GM19240 (cell line): Measurements from ENCODE around the gene LMTK2.

Experiments
- DNase-seq: peaks from one replicate; pipeline ENCODE4 v3.0.0; 2011; ENCODE audit warnings: low spot score; ENCODE audit not compliant: insufficient read length

LMTK2 gene

GRCh38 chr7:98137134-98137825 is 30.6 kb downstream of the LMTK2 start:
- DNase-seq, result no peak

- peak; percentile 23 for DNase-seq
Observed at GRCh38 chr7:98137826-98138151, 31.1 kb downstream of the LMTK2 start.

GRCh38 chr7:98138672-98139071 is 32.0 kb downstream of the LMTK2 start:
- no peak for DNase-seq

- DNase-seq, result no peak
Observed at GRCh38 chr7:98142658-98143057, 36.0 kb downstream of the LMTK2 start.

GRCh38 chr7:98148607-98149006 is 41.9 kb downstream of the LMTK2 start:
- no peak for DNase-seq

GRCh38 chr7:98149116-98149692 is 42.5 kb downstream of the LMTK2 start:
- no peak for DNase-seq

- DNase-seq, result no peak
Observed at GRCh38 chr7:98151884-98152283, 45.2 kb downstream of the LMTK2 start.

- no peak for DNase-seq
Observed at GRCh38 chr7:98156700-98157099, 50.0 kb downstream of the LMTK2 start.

GRCh38 chr7:98157761-98158160 is 51.1 kb downstream of the LMTK2 start:
- DNase-seq, result no peak

GRCh38 chr7:98162758-98163157 is 56.1 kb downstream of the LMTK2 start:
- no peak for DNase-seq

GRCh38 chr7:98163269-98163668 is 56.6 kb downstream of the LMTK2 start:
- DNase-seq, result no peak

- DNase-seq, result no peak
Observed at GRCh38 chr7:98163704-98164494, 57.2 kb downstream of the LMTK2 start.

- DNase-seq, result no peak
Observed at GRCh38 chr7:98165827-98166667, 59.4 kb downstream of the LMTK2 start.

GRCh38 chr7:98166668-98166970 is 60.0 kb downstream of the LMTK2 start:
- no peak for DNase-seq

GRCh38 chr7:98167653-98168052 is 61.0 kb downstream of the LMTK2 start:
- DNase-seq, result no peak

- DNase-seq, result peak; percentile 62
Observed at GRCh38 chr7:98168181-98168903, 61.7 kb downstream of the LMTK2 start.

- DNase-seq, result no peak
Observed at GRCh38 chr7:98168904-98169621, 62.4 kb downstream of the LMTK2 start.

- no peak for DNase-seq
Observed at GRCh38 chr7:98170966-98171365, 64.3 kb downstream of the LMTK2 start.

GRCh38 chr7:98171449-98171848 is 64.8 kb downstream of the LMTK2 start:
- DNase-seq, result no peak
